HG03175 (cell line): ENCODE data around the gene STAC2.
"Not testable (repeated sequence)": the region's sequence is repeated elsewhere in the genome, so short reads cannot be mapped to it uniquely, and the experiment has no call there.

Experiments used
- ATAC-seq: cut with Tn5 transposase; IDR thresholded peaks from one replicate; pipeline ENCODE4 v1.9.1; 2021; ENCODE audit warnings: mild to moderate bottlenecking, moderate library complexity; ENCODE audit not compliant: unreplicated experiment

STAC2 gene

GRCh38 chr17:39225308-39225958 is at the start of gene STAC2:
STAC2 (minus strand) TSS chr17:39225945; CDS start chr17:39225502, 443 bp downstream.
- ATAC-seq, result no peak

- ATAC-seq, result no peak
Measured at GRCh38 chr17:39271546-39271945, 45.8 kb upstream of the STAC2 start.

- ATAC-seq, result no peak
Measured at GRCh38 chr17:39270923-39271322, 45.2 kb upstream of the STAC2 start.

- ATAC-seq, result no peak
Measured at GRCh38 chr17:39264119-39264518, 38.4 kb upstream of the STAC2 start.

GRCh38 chr17:39261286-39261685 is 35.5 kb upstream of the STAC2 start:
- ATAC-seq, result no peak

GRCh38 chr17:39252788-39253460 is 27.2 kb upstream of the STAC2 start:
- no peak for ATAC-seq

GRCh38 chr17:39251997-39252396 is 26.3 kb upstream of the STAC2 start:
- no peak for ATAC-seq

GRCh38 chr17:39250076-39250475 is 24.3 kb upstream of the STAC2 start:
- not testable (repeated sequence) for ATAC-seq

- no peak for ATAC-seq
Measured at GRCh38 chr17:39246274-39246673, 20.5 kb upstream of the STAC2 start.

GRCh38 chr17:39244600-39245570 is 19.1 kb upstream of the STAC2 start:
- peak; percentile 69 for ATAC-seq

GRCh38 chr17:39244016-39244599 is 18.4 kb upstream of the STAC2 start:
- no peak for ATAC-seq

GRCh38 chr17:39243155-39243554 is 17.4 kb upstream of the STAC2 start:
- ATAC-seq, result no peak

- no peak for ATAC-seq
Measured at GRCh38 chr17:39240631-39241030, 14.9 kb upstream of the STAC2 start.

GRCh38 chr17:39239640-39240314 is 14.0 kb upstream of the STAC2 start:
- ATAC-seq, result peak; percentile 52

- no peak for ATAC-seq
Measured at GRCh38 chr17:39238311-39238972, 12.7 kb upstream of the STAC2 start.

- ATAC-seq, result no peak
Measured at GRCh38 chr17:39237586-39237985, 11.8 kb upstream of the STAC2 start.

GRCh38 chr17:39236981-39237441 is 11.3 kb upstream of the STAC2 start:
- ATAC-seq, result no peak

- ATAC-seq, result no peak
Measured at GRCh38 chr17:39236450-39236927, 10.7 kb upstream of the STAC2 start.

GRCh38 chr17:39235555-39236449 is 10.1 kb upstream of the STAC2 start:
- no peak for ATAC-seq
